ENCODE results near the gene LHFPL6. TPM values are rescaled to one million over a fixed set of nuclear protein-coding genes. Genes with fewer than 3 reads are reported as not detected.
A peak's percentile ranks its signal among the peaks of the same experiment; 100 is the strongest.

Gene LHFPL6
- total RNA-seq (2014; rRNA removed; shearing (Covaris generic)) = 74.4 and 91.2 TPM in 2 replicates
- polyA plus RNA-seq (2016; fragmentation: Nextera tagmentation; extraction: Ambion mirVana) = 111 and 117 TPM in 2 replicates

GRCh38 chr13:39602614-39603366 lies at the start of gene LHFPL6:
TSS of gene LHFPL6 (minus strand) at chr13:39603193.
- Histone ChIP-seq H3K27ac (peak within 1 kb of the TSS; percentile 63), H3K4me3 (peak within 1 kb of the TSS; percentile 94), H2AFZ (peak within 1 kb of the TSS; percentile 87), H3K9ac (peak within 1 kb of the TSS; percentile 83), H3K4me2 (ENCODE audit: unreplicated experiment) (peak within 1 kb of the TSS; percentile 94), H3F3A (ENCODE audit: insufficient read depth) (peaks cover 11% of the 10 kb centered on the region; the same call in 1 of the 2 replicates), H3K4me1 (ENCODE audit: insufficient read depth) (peaks cover 39% of the 10 kb centered on the region), H3K9me2 (ENCODE audit: insufficient read depth) (no peaks in the 10 kb centered on the region), H3K36me3 (ENCODE audit: low read depth) (no peaks in the 10 kb centered on the region), H4K20me1 (ENCODE audit: insufficient read depth) (no peaks in the 10 kb centered on the region), H3K27me3 (replicated peaks; ENCODE audit: insufficient read depth) (no peaks in the 10 kb centered on the region), H3K79me2 (ENCODE audit: insufficient read depth) (peaks cover 47% of the 10 kb centered on the region), H3K9me3 (ENCODE audit: low read depth) (no peaks in the 10 kb centered on the region)
- TF ChIP-seq EZH2phosphoT487 (IDR thresholded peaks at IDR 0.05; ENCODE audit: insufficient read depth, low read depth) (no peak), EZH2 (IDR thresholded peaks at IDR 0.05; ENCODE audit: insufficient read depth, poor library complexity, severe bottlenecking) (no peak)
- 1% methylated on average over 50 to 65 of the region's 73 CpGs for WGBS, 2 experiments (ENCODE audit: low coverage in 1 of 2, low lambda C conversion rate in 2 of 2, missing lambda C conversion rate in 2 of 2)
- DNase-seq = peak; percentile 94
- in situ Hi-C loops (cut with MboI) = loop anchor here (10.0 to 25.0 kb wide), 3 partner anchors 178 to 565 kb away; partner anchors contain the start of genes NHLRC3 and PROSER1

DNA sequence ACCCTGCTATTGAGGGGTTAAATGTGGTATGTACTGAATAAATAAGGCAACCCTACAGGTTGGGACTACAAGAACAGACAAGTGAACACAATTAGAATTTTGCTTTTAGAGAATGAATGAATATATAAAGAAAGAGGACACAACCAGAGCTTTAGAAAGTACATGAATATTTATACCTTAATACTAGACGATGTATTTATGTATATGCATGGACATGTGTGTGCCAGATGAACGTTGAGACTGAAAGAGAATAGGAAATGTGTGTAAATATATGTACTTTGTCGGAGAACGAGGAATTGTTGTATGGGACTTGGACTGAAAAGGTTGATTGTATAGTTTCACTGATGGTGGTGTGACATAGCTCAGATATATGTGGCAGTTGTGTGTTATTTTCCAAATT lies 43.1 kb upstream of the LHFPL6 start:
- DNase-seq = no peak
- H2AFZ ChIP-seq = no peak overlapping the region
- no peak overlapping the region for H3K27ac ChIP-seq
- in situ Hi-C loops (cut with MboI) = no loop called here
- 5 to 8% methylated on average over 4 of the region's 4 CpGs for WGBS, 2 experiments (ENCODE audit: low coverage in 1 of 2, low lambda C conversion rate in 2 of 2, missing lambda C conversion rate in 2 of 2)
- no peak overlapping the region for H3K4me2 ChIP-seq (ENCODE audit: unreplicated experiment)
- H3K9ac ChIP-seq = no peak overlapping the region
- no peaks in the 10 kb centered on the region for H3K4me1 ChIP-seq (ENCODE audit: insufficient read depth)
- no peaks in the 10 kb centered on the region for H3K9me2 ChIP-seq (ENCODE audit: insufficient read depth)
- no peaks in the 10 kb centered on the region for H4K20me1 ChIP-seq (ENCODE audit: insufficient read depth)
- peaks cover 6% of the 10 kb centered on the region; the same call in 1 of the 2 replicates for H3K27me3 ChIP-seq (replicated peaks; ENCODE audit: insufficient read depth)
- no peaks in the 10 kb centered on the region for H3F3A ChIP-seq (ENCODE audit: insufficient read depth)
- no peak overlapping the region for H3K4me3 ChIP-seq
- no peaks in the 10 kb centered on the region for H3K36me3 ChIP-seq (ENCODE audit: low read depth)
- no peaks in the 10 kb centered on the region for H3K9me3 ChIP-seq (ENCODE audit: low read depth)
- TF ChIP-seq EZH2phosphoT487 (IDR thresholded peaks at IDR 0.05; ENCODE audit: insufficient read depth, low read depth) = no peak
- TF ChIP-seq EZH2 (IDR thresholded peaks at IDR 0.05; ENCODE audit: insufficient read depth, poor library complexity, severe bottlenecking) = no peak
- no peaks in the 10 kb centered on the region for H3K79me2 ChIP-seq (ENCODE audit: insufficient read depth)

DNA sequence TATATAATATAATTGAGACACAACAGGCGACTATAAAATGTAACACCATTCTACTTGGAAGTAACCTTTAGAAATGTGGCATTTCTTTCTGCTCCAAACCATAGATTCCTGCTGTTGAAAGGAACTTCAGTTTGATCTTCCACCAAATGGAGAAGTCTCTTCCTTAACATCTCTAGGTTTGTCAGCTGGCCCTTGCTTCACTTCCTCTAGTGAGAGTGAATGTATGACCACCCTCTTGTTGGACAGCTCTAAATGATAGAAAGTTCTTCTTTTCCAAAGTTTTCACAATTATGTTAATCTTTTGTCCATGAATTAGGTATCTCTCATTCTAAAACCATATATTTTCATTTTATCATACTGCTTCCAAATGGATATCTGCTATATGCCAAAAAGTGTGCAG lies 38.7 kb upstream of the LHFPL6 start:
- Histone ChIP-seq H3K4me3 (no peak overlapping the region), H4K20me1 (ENCODE audit: insufficient read depth) (no peaks in the 10 kb centered on the region), H3K4me2 (ENCODE audit: unreplicated experiment) (no peak overlapping the region), H3K36me3 (ENCODE audit: low read depth) (no peaks in the 10 kb centered on the region), H3K9me2 (ENCODE audit: insufficient read depth) (no peaks in the 10 kb centered on the region), H3K79me2 (ENCODE audit: insufficient read depth) (no peaks in the 10 kb centered on the region), H3F3A (ENCODE audit: insufficient read depth) (no peaks in the 10 kb centered on the region), H3K27me3 (replicated peaks; ENCODE audit: insufficient read depth) (peaks cover 16% of the 10 kb centered on the region), H2AFZ (no peak overlapping the region), H3K27ac (no peak overlapping the region), H3K9ac (no peak overlapping the region), H3K9me3 (ENCODE audit: low read depth) (no peaks in the 10 kb centered on the region), H3K4me1 (ENCODE audit: insufficient read depth) (no peaks in the 10 kb centered on the region)
- DNase-seq = no peak
- TF ChIP-seq EZH2 (IDR thresholded peaks at IDR 0.05; ENCODE audit: insufficient read depth, poor library complexity, severe bottlenecking) (no peak), EZH2phosphoT487 (IDR thresholded peaks at IDR 0.05; ENCODE audit: insufficient read depth, low read depth) (no peak)
- in situ Hi-C loops (cut with MboI) = no loop called here
- 50 to 63% methylated on average over 1 of the region's 1 CpG for WGBS, 2 experiments (ENCODE audit: low coverage in 1 of 2, low lambda C conversion rate in 2 of 2, missing lambda C conversion rate in 2 of 2)

- DNase-seq = no peak
- Histone ChIP-seq H3K27ac (no peak overlapping the region), H3K79me2 (ENCODE audit: insufficient read depth) (no peaks in the 10 kb centered on the region), H3K4me1 (ENCODE audit: insufficient read depth) (no peaks in the 10 kb centered on the region), H2AFZ (no peak overlapping the region), H3K36me3 (ENCODE audit: low read depth) (no peaks in the 10 kb centered on the region), H4K20me1 (ENCODE audit: insufficient read depth) (no peaks in the 10 kb centered on the region), H3K27me3 (replicated peaks; ENCODE audit: insufficient read depth) (peaks cover 16% of the 10 kb centered on the region), H3K4me3 (no peak overlapping the region), H3K4me2 (ENCODE audit: unreplicated experiment) (no peak overlapping the region), H3F3A (ENCODE audit: insufficient read depth) (no peaks in the 10 kb centered on the region), H3K9me2 (ENCODE audit: insufficient read depth) (no peaks in the 10 kb centered on the region), H3K9ac (no peak overlapping the region), H3K9me3 (ENCODE audit: low read depth) (no peaks in the 10 kb centered on the region)
- WGBS, 2 experiments (ENCODE audit: low coverage in 1 of 2, low lambda C conversion rate in 2 of 2, missing lambda C conversion rate in 2 of 2) = 60 to 64% methylated on average over 3 of the region's 3 CpGs
- in situ Hi-C loops (cut with MboI) = no loop called here
- TF ChIP-seq EZH2 (IDR thresholded peaks at IDR 0.05; ENCODE audit: insufficient read depth, poor library complexity, severe bottlenecking) = no peak
- TF ChIP-seq EZH2phosphoT487 (IDR thresholded peaks at IDR 0.05; ENCODE audit: insufficient read depth, low read depth) = no peak
Observed at GRCh38 chr13:39637890-39638289, 34.9 kb upstream of the LHFPL6 start.

Data from GM23248 (cell line).